WTC11 (cell line): ENCODE data around the gene GPR153. TPM values are rescaled to one million over a fixed set of nuclear protein-coding genes. Genes with fewer than 3 reads are reported as not detected.

Source experiments
- CREM ChIP-seq: sonication (generic); formaldehyde crosslinking; IDR thresholded peaks from 2 replicates; pipeline ENCODE4 v1.8.1; 2022; ENCODE audit warnings: mild to moderate bottlenecking, missing genetic modification reagents, moderate library complexity
- E2F5 ChIP-seq: sonication (generic); formaldehyde crosslinking; IDR thresholded peaks from 2 replicates; pipeline ENCODE4 v1.8.1; 2022; ENCODE audit warnings: mild to moderate bottlenecking, moderate library complexity, missing genetic modification reagents
- EMX1 ChIP-seq: fragments of 250-450 bp; sonication (Bioruptor Pico); IDR thresholded peaks from 2 replicates; pipeline ENCODE4 v1.8.0; 2021; ENCODE audit warnings: mild to moderate bottlenecking
- GABPB1 ChIP-seq: sonication (generic); formaldehyde crosslinking; IDR thresholded peaks from 2 replicates; pipeline ENCODE4 v1.8.1; 2023; ENCODE audit warnings: mild to moderate bottlenecking, missing genetic modification reagents
- NFYB ChIP-seq: sonication (generic); formaldehyde crosslinking; conservative IDR thresholded peaks from 2 replicates; pipeline ENCODE4 v1.8.0; 2022; ENCODE audit warnings: low read depth, missing genetic modification reagents
- RELA ChIP-seq: sonication (generic); formaldehyde crosslinking; IDR thresholded peaks from 2 replicates; pipeline ENCODE4 v1.8.1; 2022; ENCODE audit warnings: missing genetic modification reagents, mild to moderate bottlenecking, borderline replicate concordance
- TCF7 ChIP-seq: sonication (generic); formaldehyde crosslinking; IDR thresholded peaks from 2 replicates; pipeline ENCODE4 v1.8.0; 2022; ENCODE audit warnings: mild to moderate bottlenecking, low read depth, missing genetic modification reagents, moderate library complexity
- ZBTB21 ChIP-seq: sonication (generic); formaldehyde crosslinking; IDR thresholded peaks from 2 replicates; pipeline ENCODE4 v1.8.1; 2023; ENCODE audit warnings: mild to moderate bottlenecking, missing genetic modification reagents, borderline replicate concordance
- ZNF671 ChIP-seq: fragments of 250-450 bp; sonication (Bioruptor Pico); IDR thresholded peaks from 2 replicates; pipeline ENCODE4 v1.8.0; 2021; ENCODE audit warnings: mild to moderate bottlenecking
- total RNA-seq: library from RNA; stranded (reverse); gene quantifications from 3 replicates; pipeline ENCODE4 v1.2.3, GENCODE V29; 2021
- TF ChIP-seq, protein P1 (sequence below): fragments of 250-450 bp; sonication (Bioruptor Pico); IDR thresholded peaks from 2 replicates; pipeline ENCODE4 v1.9.0; 2021; ENCODE audit warnings: mild to moderate bottlenecking, borderline replicate concordance
- TF ChIP-seq, protein P2 (sequence below): fragments of 250-450 bp; sonication (Bioruptor Pico); IDR thresholded peaks from 2 replicates; pipeline ENCODE4 v2.1.2; 2022; ENCODE audit warnings: mild to moderate bottlenecking, moderate library complexity
- TF ChIP-seq, protein P3 (sequence below): sonication (generic); formaldehyde crosslinking; IDR thresholded peaks from 2 replicates; pipeline ENCODE4 v1.8.0; 2023; ENCODE audit warnings: mild to moderate bottlenecking, missing genetic modification reagents
- TF ChIP-seq, protein P4 (sequence below): sonication (generic); formaldehyde crosslinking; IDR thresholded peaks from 2 replicates; pipeline ENCODE4 v1.8.1; 2023; ENCODE audit warnings: mild to moderate bottlenecking, missing genetic modification reagents
- TF ChIP-seq, protein P5 (sequence below): fragments of 250-450 bp; sonication (Bioruptor Pico); IDR thresholded peaks from 2 replicates; pipeline ENCODE4 v1.9.0; 2021; ENCODE audit warnings: mild to moderate bottlenecking
- TF ChIP-seq, protein P6 (sequence below): sonication (generic); formaldehyde crosslinking; IDR thresholded peaks from 2 replicates; pipeline ENCODE4 v1.8.0; 2022; ENCODE audit warnings: mild to moderate bottlenecking, missing genetic modification reagents

GPR153 gene
- total RNA-seq, 1 experiment from 2014 or later, result 13.4 TPM

- no peak for TF ChIP-seq RELA (CRISPR knock-in tag)
- no peak for TF ChIP-seq EMX1 (CRISPR knock-in tag)
- TF ChIP-seq E2F5 (CRISPR knock-in tag), result no peak
- TF ChIP-seq, protein P1, sequence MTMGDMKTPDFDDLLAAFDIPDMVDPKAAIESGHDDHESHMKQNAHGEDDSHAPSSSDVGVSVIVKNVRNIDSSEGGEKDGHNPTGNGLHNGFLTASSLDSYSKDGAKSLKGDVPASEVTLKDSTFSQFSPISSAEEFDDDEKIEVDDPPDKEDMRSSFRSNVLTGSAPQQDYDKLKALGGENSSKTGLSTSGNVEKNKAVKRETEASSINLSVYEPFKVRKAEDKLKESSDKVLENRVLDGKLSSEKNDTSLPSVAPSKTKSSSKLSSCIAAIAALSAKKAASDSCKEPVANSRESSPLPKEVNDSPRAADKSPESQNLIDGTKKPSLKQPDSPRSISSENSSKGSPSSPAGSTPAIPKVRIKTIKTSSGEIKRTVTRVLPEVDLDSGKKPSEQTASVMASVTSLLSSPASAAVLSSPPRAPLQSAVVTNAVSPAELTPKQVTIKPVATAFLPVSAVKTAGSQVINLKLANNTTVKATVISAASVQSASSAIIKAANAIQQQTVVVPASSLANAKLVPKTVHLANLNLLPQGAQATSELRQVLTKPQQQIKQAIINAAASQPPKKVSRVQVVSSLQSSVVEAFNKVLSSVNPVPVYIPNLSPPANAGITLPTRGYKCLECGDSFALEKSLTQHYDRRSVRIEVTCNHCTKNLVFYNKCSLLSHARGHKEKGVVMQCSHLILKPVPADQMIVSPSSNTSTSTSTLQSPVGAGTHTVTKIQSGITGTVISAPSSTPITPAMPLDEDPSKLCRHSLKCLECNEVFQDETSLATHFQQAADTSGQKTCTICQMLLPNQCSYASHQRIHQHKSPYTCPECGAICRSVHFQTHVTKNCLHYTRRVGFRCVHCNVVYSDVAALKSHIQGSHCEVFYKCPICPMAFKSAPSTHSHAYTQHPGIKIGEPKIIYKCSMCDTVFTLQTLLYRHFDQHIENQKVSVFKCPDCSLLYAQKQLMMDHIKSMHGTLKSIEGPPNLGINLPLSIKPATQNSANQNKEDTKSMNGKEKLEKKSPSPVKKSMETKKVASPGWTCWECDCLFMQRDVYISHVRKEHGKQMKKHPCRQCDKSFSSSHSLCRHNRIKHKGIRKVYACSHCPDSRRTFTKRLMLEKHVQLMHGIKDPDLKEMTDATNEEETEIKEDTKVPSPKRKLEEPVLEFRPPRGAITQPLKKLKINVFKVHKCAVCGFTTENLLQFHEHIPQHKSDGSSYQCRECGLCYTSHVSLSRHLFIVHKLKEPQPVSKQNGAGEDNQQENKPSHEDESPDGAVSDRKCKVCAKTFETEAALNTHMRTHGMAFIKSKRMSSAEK (CRISPR knock-in tag), result no peak
- no peak for TF ChIP-seq CREM (CRISPR knock-in tag)
- TF ChIP-seq, protein P2, sequence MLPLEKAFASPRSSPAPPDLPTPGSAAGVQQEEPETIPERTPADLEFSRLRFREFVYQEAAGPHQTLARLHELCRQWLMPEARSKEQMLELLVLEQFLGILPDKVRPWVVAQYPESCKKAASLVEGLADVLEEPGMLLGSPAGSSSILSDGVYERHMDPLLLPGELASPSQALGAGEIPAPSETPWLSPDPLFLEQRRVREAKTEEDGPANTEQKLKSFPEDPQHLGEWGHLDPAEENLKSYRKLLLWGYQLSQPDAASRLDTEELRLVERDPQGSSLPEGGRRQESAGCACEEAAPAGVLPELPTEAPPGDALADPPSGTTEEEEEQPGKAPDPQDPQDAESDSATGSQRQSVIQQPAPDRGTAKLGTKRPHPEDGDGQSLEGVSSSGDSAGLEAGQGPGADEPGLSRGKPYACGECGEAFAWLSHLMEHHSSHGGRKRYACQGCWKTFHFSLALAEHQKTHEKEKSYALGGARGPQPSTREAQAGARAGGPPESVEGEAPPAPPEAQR, result no peak
- no peak for TF ChIP-seq NFYB (CRISPR knock-in tag)
- TF ChIP-seq ZNF671 (CRISPR knock-in tag), result no peak
- TF ChIP-seq, protein P3, sequence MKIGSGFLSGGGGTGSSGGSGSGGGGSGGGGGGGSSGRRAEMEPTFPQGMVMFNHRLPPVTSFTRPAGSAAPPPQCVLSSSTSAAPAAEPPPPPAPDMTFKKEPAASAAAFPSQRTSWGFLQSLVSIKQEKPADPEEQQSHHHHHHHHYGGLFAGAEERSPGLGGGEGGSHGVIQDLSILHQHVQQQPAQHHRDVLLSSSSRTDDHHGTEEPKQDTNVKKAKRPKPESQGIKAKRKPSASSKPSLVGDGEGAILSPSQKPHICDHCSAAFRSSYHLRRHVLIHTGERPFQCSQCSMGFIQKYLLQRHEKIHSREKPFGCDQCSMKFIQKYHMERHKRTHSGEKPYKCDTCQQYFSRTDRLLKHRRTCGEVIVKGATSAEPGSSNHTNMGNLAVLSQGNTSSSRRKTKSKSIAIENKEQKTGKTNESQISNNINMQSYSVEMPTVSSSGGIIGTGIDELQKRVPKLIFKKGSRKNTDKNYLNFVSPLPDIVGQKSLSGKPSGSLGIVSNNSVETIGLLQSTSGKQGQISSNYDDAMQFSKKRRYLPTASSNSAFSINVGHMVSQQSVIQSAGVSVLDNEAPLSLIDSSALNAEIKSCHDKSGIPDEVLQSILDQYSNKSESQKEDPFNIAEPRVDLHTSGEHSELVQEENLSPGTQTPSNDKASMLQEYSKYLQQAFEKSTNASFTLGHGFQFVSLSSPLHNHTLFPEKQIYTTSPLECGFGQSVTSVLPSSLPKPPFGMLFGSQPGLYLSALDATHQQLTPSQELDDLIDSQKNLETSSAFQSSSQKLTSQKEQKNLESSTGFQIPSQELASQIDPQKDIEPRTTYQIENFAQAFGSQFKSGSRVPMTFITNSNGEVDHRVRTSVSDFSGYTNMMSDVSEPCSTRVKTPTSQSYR (CRISPR knock-in tag), result no peak
- TF ChIP-seq, protein P4, sequence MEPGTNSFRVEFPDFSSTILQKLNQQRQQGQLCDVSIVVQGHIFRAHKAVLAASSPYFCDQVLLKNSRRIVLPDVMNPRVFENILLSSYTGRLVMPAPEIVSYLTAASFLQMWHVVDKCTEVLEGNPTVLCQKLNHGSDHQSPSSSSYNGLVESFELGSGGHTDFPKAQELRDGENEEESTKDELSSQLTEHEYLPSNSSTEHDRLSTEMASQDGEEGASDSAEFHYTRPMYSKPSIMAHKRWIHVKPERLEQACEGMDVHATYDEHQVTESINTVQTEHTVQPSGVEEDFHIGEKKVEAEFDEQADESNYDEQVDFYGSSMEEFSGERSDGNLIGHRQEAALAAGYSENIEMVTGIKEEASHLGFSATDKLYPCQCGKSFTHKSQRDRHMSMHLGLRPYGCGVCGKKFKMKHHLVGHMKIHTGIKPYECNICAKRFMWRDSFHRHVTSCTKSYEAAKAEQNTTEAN (CRISPR knock-in tag), result no peak
- TF ChIP-seq TCF7 (CRISPR knock-in tag), result no peak
- TF ChIP-seq, protein P5, sequence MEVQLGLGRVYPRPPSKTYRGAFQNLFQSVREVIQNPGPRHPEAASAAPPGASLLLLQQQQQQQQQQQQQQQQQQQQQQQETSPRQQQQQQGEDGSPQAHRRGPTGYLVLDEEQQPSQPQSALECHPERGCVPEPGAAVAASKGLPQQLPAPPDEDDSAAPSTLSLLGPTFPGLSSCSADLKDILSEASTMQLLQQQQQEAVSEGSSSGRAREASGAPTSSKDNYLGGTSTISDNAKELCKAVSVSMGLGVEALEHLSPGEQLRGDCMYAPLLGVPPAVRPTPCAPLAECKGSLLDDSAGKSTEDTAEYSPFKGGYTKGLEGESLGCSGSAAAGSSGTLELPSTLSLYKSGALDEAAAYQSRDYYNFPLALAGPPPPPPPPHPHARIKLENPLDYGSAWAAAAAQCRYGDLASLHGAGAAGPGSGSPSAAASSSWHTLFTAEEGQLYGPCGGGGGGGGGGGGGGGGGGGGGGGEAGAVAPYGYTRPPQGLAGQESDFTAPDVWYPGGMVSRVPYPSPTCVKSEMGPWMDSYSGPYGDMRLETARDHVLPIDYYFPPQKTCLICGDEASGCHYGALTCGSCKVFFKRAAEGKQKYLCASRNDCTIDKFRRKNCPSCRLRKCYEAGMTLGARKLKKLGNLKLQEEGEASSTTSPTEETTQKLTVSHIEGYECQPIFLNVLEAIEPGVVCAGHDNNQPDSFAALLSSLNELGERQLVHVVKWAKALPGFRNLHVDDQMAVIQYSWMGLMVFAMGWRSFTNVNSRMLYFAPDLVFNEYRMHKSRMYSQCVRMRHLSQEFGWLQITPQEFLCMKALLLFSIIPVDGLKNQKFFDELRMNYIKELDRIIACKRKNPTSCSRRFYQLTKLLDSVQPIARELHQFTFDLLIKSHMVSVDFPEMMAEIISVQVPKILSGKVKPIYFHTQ (CRISPR knock-in tag), result no peak
- TF ChIP-seq GABPB1 (CRISPR knock-in tag), result no peak
- TF ChIP-seq, protein P6, sequence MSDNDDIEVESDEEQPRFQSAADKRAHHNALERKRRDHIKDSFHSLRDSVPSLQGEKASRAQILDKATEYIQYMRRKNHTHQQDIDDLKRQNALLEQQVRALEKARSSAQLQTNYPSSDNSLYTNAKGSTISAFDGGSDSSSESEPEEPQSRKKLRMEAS (CRISPR knock-in tag), result no peak
- no peak for TF ChIP-seq ZBTB21 (CRISPR knock-in tag)
Measured at GRCh38 chr1:6251681-6252373, 9.1 kb downstream of the GPR153 start (continued).
